ENCODE results near the gene EEA1.

Gene EEA1

GRCh38 chr12:92929983-92930382, 888 bp upstream of the EEA1 start:
- Histone ChIP-seq H3K4me1 (ENCODE audit: control insufficient read depth, insufficient read depth, low read length) (peaks cover 15% of the 10 kb centered on the region), H3K27me3 (ENCODE audit: control insufficient read depth, insufficient read depth, low read length) (no peaks in the 10 kb centered on the region), H3K27ac (ENCODE audit: low read depth, low read length) (peak overlapping the region; percentile 90), H3K9ac (ENCODE audit: low read length) (peak overlapping the region; percentile 41), H3K4me3 (ENCODE audit: low read length) (peak overlapping the region; percentile 86), H3K36me3 (ENCODE audit: control insufficient read depth, insufficient read depth, low read length) (no peaks in the 10 kb centered on the region)

GRCh38 chr12:92928421-92928961, 604 bp downstream of the EEA1 start:
- Histone ChIP-seq H3K4me3 (ENCODE audit: low read length) (peak overlapping the region; percentile 80), H3K36me3 (ENCODE audit: control insufficient read depth, insufficient read depth, low read length) (no peaks in the 10 kb centered on the region), H3K9ac (ENCODE audit: low read length) (peak overlapping the region; percentile 76), H3K27me3 (ENCODE audit: control insufficient read depth, insufficient read depth, low read length) (no peaks in the 10 kb centered on the region), H3K27ac (ENCODE audit: low read depth, low read length) (peak overlapping the region; percentile 95), H3K4me1 (ENCODE audit: control insufficient read depth, insufficient read depth, low read length) (peaks cover 15% of the 10 kb centered on the region)

GRCh38 chr12:92927436-92928281, 1.4 kb downstream of the EEA1 start:
- peak overlapping the region; percentile 95 for H3K27ac ChIP-seq (ENCODE audit: low read depth, low read length)
- peaks cover 15% of the 10 kb centered on the region for H3K4me1 ChIP-seq (ENCODE audit: control insufficient read depth, insufficient read depth, low read length)

GRCh38 chr12:92927055-92927435, 2.0 kb downstream of the EEA1 start:
- Histone ChIP-seq H3K36me3 (ENCODE audit: control insufficient read depth, insufficient read depth, low read length) (no peaks in the 10 kb centered on the region), H3K4me3 (ENCODE audit: low read length) (no peak overlapping the region), H3K27ac (ENCODE audit: low read depth, low read length) (peak overlapping the region; percentile 4), H3K9ac (ENCODE audit: low read length) (no peak overlapping the region), H3K4me1 (ENCODE audit: control insufficient read depth, insufficient read depth, low read length) (peaks cover 15% of the 10 kb centered on the region), H3K27me3 (ENCODE audit: control insufficient read depth, insufficient read depth, low read length) (no peaks in the 10 kb centered on the region)

More at GRCh38 chr12:92927436-92928281, 1.4 kb downstream of the EEA1 start:
- Histone ChIP-seq H3K4me3 (ENCODE audit: low read length) (peak overlapping the region; percentile 80), H3K27me3 (ENCODE audit: control insufficient read depth, insufficient read depth, low read length) (no peaks in the 10 kb centered on the region), H3K9ac (ENCODE audit: low read length) (no peak overlapping the region), H3K36me3 (ENCODE audit: control insufficient read depth, insufficient read depth, low read length) (no peaks in the 10 kb centered on the region)

- Histone ChIP-seq H3K9ac (ENCODE audit: low read length) (no peak overlapping the region), H3K27ac (ENCODE audit: low read depth, low read length) (peak overlapping the region; percentile 9), H3K36me3 (ENCODE audit: control insufficient read depth, insufficient read depth, low read length) (no peaks in the 10 kb centered on the region), H3K4me3 (ENCODE audit: low read length) (no peak overlapping the region), H3K4me1 (ENCODE audit: control insufficient read depth, insufficient read depth, low read length) (peaks cover 15% of the 10 kb centered on the region), H3K27me3 (ENCODE audit: control insufficient read depth, insufficient read depth, low read length) (no peaks in the 10 kb centered on the region)
These were observed 2.5 kb downstream of the EEA1 start for GRCh38 chr12:92926549-92926948.

- Histone ChIP-seq H3K4me3 (ENCODE audit: low read length) (no peak overlapping the region), H3K4me1 (ENCODE audit: control insufficient read depth, insufficient read depth, low read length) (peaks cover 7% of the 10 kb centered on the region)
These were observed 7.2 kb downstream of the EEA1 start for GRCh38 chr12:92921877-92922276.

GRCh38 chr12:92915365-92915764, 13.7 kb downstream of the EEA1 start:
- Histone ChIP-seq H3K9ac (ENCODE audit: low read length) (no peak overlapping the region), H3K27me3 (ENCODE audit: control insufficient read depth, insufficient read depth, low read length) (no peaks in the 10 kb centered on the region), H3K36me3 (ENCODE audit: control insufficient read depth, insufficient read depth, low read length) (no peaks in the 10 kb centered on the region), H3K27ac (ENCODE audit: low read depth, low read length) (no peak overlapping the region), H3K4me1 (ENCODE audit: control insufficient read depth, insufficient read depth, low read length) (no peaks in the 10 kb centered on the region), H3K4me3 (ENCODE audit: low read length) (no peak overlapping the region)

More at GRCh38 chr12:92921877-92922276, 7.2 kb downstream of the EEA1 start:
- H3K9ac ChIP-seq (ENCODE audit: low read length) = no peak overlapping the region
- no peaks in the 10 kb centered on the region for H3K36me3 ChIP-seq (ENCODE audit: control insufficient read depth, insufficient read depth, low read length)
- no peak overlapping the region for H3K27ac ChIP-seq (ENCODE audit: low read depth, low read length)
- no peaks in the 10 kb centered on the region for H3K27me3 ChIP-seq (ENCODE audit: control insufficient read depth, insufficient read depth, low read length)

- H3K9ac ChIP-seq (ENCODE audit: low read length) = no peak overlapping the region
- H3K27me3 ChIP-seq (ENCODE audit: control insufficient read depth, insufficient read depth, low read length) = no peaks in the 10 kb centered on the region
- no peaks in the 10 kb centered on the region for H3K4me1 ChIP-seq (ENCODE audit: control insufficient read depth, insufficient read depth, low read length)
- H3K4me3 ChIP-seq (ENCODE audit: low read length) = no peak overlapping the region
- no peaks in the 10 kb centered on the region for H3K36me3 ChIP-seq (ENCODE audit: control insufficient read depth, insufficient read depth, low read length)
- H3K27ac ChIP-seq (ENCODE audit: low read depth, low read length) = no peak overlapping the region
These were observed 14.9 kb downstream of the EEA1 start for GRCh38 chr12:92914170-92914569.

GRCh38 chr12:92912672-92913071, 16.4 kb downstream of the EEA1 start:
- H3K36me3 ChIP-seq (ENCODE audit: control insufficient read depth, insufficient read depth, low read length) = no peaks in the 10 kb centered on the region
- no peaks in the 10 kb centered on the region for H3K27me3 ChIP-seq (ENCODE audit: control insufficient read depth, insufficient read depth, low read length)
- H3K4me3 ChIP-seq (ENCODE audit: low read length) = no peak overlapping the region
- H3K4me1 ChIP-seq (ENCODE audit: control insufficient read depth, insufficient read depth, low read length) = no peaks in the 10 kb centered on the region
- H3K27ac ChIP-seq (ENCODE audit: low read depth, low read length) = no peak overlapping the region
- no peak overlapping the region for H3K9ac ChIP-seq (ENCODE audit: low read length)

GRCh38 chr12:92912052-92912451, 17.0 kb downstream of the EEA1 start:
- no peak overlapping the region for H3K9ac ChIP-seq (ENCODE audit: low read length)
- no peak overlapping the region for H3K27ac ChIP-seq (ENCODE audit: low read depth, low read length)
- no peak overlapping the region for H3K4me3 ChIP-seq (ENCODE audit: low read length)
- H3K36me3 ChIP-seq (ENCODE audit: control insufficient read depth, insufficient read depth, low read length) = no peaks in the 10 kb centered on the region
- H3K4me1 ChIP-seq (ENCODE audit: control insufficient read depth, insufficient read depth, low read length) = no peaks in the 10 kb centered on the region
- no peaks in the 10 kb centered on the region for H3K27me3 ChIP-seq (ENCODE audit: control insufficient read depth, insufficient read depth, low read length)

- H3K36me3 ChIP-seq (ENCODE audit: control insufficient read depth, insufficient read depth, low read length) = no peaks in the 10 kb centered on the region
- H3K4me1 ChIP-seq (ENCODE audit: control insufficient read depth, insufficient read depth, low read length) = no peaks in the 10 kb centered on the region
- no peak overlapping the region for H3K27ac ChIP-seq (ENCODE audit: low read depth, low read length)
- no peak overlapping the region for H3K9ac ChIP-seq (ENCODE audit: low read length)
- no peaks in the 10 kb centered on the region for H3K27me3 ChIP-seq (ENCODE audit: control insufficient read depth, insufficient read depth, low read length)
- no peak overlapping the region for H3K4me3 ChIP-seq (ENCODE audit: low read length)
These were observed 17.8 kb downstream of the EEA1 start for GRCh38 chr12:92911339-92911738.

- Histone ChIP-seq H3K4me1 (ENCODE audit: control insufficient read depth, insufficient read depth, low read length) (no peaks in the 10 kb centered on the region), H3K36me3 (ENCODE audit: control insufficient read depth, insufficient read depth, low read length) (no peaks in the 10 kb centered on the region), H3K9ac (ENCODE audit: low read length) (no peak overlapping the region), H3K27me3 (ENCODE audit: control insufficient read depth, insufficient read depth, low read length) (no peaks in the 10 kb centered on the region), H3K4me3 (ENCODE audit: low read length) (no peak overlapping the region), H3K27ac (ENCODE audit: low read depth, low read length) (no peak overlapping the region)
These were observed 21.0 kb downstream of the EEA1 start for GRCh38 chr12:92908108-92908507.
